Adrenal gland (tissue), 12 donors: ENCODE results near the gene NHERF2. TPM values are rescaled to one million over a fixed set of nuclear protein-coding genes. Genes with fewer than 3 reads are reported as not detected.
"Not testable (repeated sequence)": the region's sequence is repeated elsewhere in the genome, so short reads cannot be mapped to it uniquely, and the experiment has no call there.

ENCODE experiments used
- DNase-seq, 7 donors: peaks; one replicate each; pipeline ENCODE4 v3.0.0-alpha.2; 2019 to 2020
- H3K27ac ChIP-seq, 5 donors: fragments of 200-600 bp; sonication (generic) in 4 of 5; 1 replicate in 3 of 5; 2 replicates in 2 of 5; pipeline versions ENCODE4 v1.5.1 to v1.8.0; 2016 to 2020; ENCODE audit warnings: mild to moderate bottlenecking in 1 of 5
- H3K27me3 ChIP-seq: fragments of 200-600 bp; 2 replicates; pipeline ENCODE4 v1.8.0; 2021
- H3K36me3 ChIP-seq, 2 donors: fragments of 200-600 bp; replicated peaks in 1 of 2; 1 replicate in 1 of 2; 2 replicates in 1 of 2; pipeline versions ENCODE4 v1.5.1 to v1.8.0; 2018 to 2022
- H3K4me1 ChIP-seq, 2 donors: fragments of 200-600 bp; replicated peaks in 1 of 2; 1 replicate in 1 of 2; 2 replicates in 1 of 2; pipeline versions ENCODE4 v1.5.1 to v1.8.0; 2018 to 2021
- H3K4me3 ChIP-seq, 4 donors: fragments of 200-600 bp; sonication (generic) in 3 of 4; one replicate each; pipeline ENCODE4 v1.5.1; 2016 to 2018
- H3K9me3 ChIP-seq, 3 donors: fragments of 200-600 bp; sonication (generic) in 1 of 3; replicated peaks in 1 of 3; 1 replicate in 2 of 3; 2 replicates in 1 of 3; pipeline versions ENCODE4 v1.5.1 to v1.8.0; 2016 to 2021
- CTCF ChIP-seq, 6 experiments: fragments of 450-650 bp in 4 of 6; fragments of 200-600 bp in 2 of 6; sonication (generic) in 1 of 6; IDR thresholded peaks; 1 replicate in 5 of 6; 2 replicates in 1 of 6; pipeline versions ENCODE4 v1.5.1 to v1.8.0; 2016 to 2021; ENCODE audit warnings: antibody characterized with exemption in 6 of 6, mild to moderate bottlenecking in 2 of 6, moderate library complexity in 1 of 6
- POLR2A ChIP-seq, 2 donors: fragments of 450-650 bp; IDR thresholded peaks; one replicate each; pipeline ENCODE4 v1.6.1; 2017; ENCODE audit warnings: antibody characterized with exemption in 2 of 2, mild to moderate bottlenecking in 2 of 2, moderate library complexity in 1 of 2
- WGBS, 4 donors: extraction: QIAGEN DNeasy Blood & Tissue Kit in 2 of 4; methylation state at CpG; one replicate each; pipeline versions ENCODE4 v1.1.5 to v1.1.7; 2013 to 2017; 5-methylcytosine and 5-hydroxymethylcytosine counted together
- intact Hi-C, 2 donors: fragments of 100-400 bp; cut with DNase I; formaldehyde crosslinking; loops; one replicate each; pipeline versions ENCODE4 v1.14.1 to v1.15.0; 2022 to 2023
- polyA plus RNA-seq, 3 donors: library from polyadenylated mRNA; stranded (reverse); fragments of 200-250 nt in 2 of 3; fragments of 350-450 nt in 1 of 3; fragmentation: Illumina TruSeq in 1 of 3; extraction: RNeasy Lipid Tissue Mini Kit (QIAGEN cat#74804) in 1 of 3; gene quantifications; one replicate each; pipeline ENCODE4 v1.2.3, GENCODE V29; 2013 to 2014
- total RNA-seq, 9 donors: library from RNA; depleted of rRNA in 4 of 9; stranded (reverse); fragments of >200 nt in 4 of 9; fragments of 120-200 nt in 1 of 9; fragmentation: NEBNext Ultra II Directional in 1 of 9; extraction: Animal tissue kit (Norgen Biotek cat#: 25700) in 1 of 9; gene quantifications; one replicate each; pipeline versions ENCODE4 v1.1.0 to v1.2.4, GENCODE V29; 2013 to 2023
- donor health status: healthy with polysubstance abuse.
- donor health status: Bipolar disorder and iron deficiency.
- donor health status: DM: yes; HTN: yes; CAD: no.
- donor health status: DM: no; HTN: no; CAD: no.
- donor health status: DM: no; HTN: no; CAD: no.
- donor health status: DM: yes; HTN: yes; CAD: no.

Gene NHERF2
- total and polyA plus RNA-seq, 12 donors = 12.5 to 263 (median 67.7) TPM

GRCh38 chr16:2008009-2008526 lies 18.6 kb upstream of the NHERF2 start:
- H3K4me1 ChIP-seq = peaks cover 24 to 49% of the 10 kb centered on the region in 2 donors
- peak overlapping the region in 2 of 5 donors; percentile 37 to 77 for H3K27ac ChIP-seq
- no peak overlapping the region for H3K4me3 ChIP-seq
- no peaks in the 10 kb centered on the region for H3K9me3 ChIP-seq
- H3K36me3 ChIP-seq = peaks cover 0 to 4% of the 10 kb centered on the region in 2 donors
- TF ChIP-seq CTCF (IDR thresholded peaks at IDR 0.05) = no peak
- intact Hi-C loops = loop anchor here in 1 of 2 donors (5.0 kb wide), 1 partner anchor 144 kb away; no protein-coding TSS in a partner anchor
- no peaks in the 10 kb centered on the region for H3K27me3 ChIP-seq
- 39 to 53% (median 45%) methylated on average over 11 to 15 of the region's 15 CpGs for WGBS, 4 donors
- no peak for DNase-seq

- H3K9me3 ChIP-seq = no peaks in the 10 kb centered on the region
- peak overlapping the region in 4 of 5 donors; percentile 77 to 87 (median 83) for H3K27ac ChIP-seq
- WGBS, 4 donors = 1 to 2% (median 2%) methylated on average over 12 to 23 of the region's 23 CpGs
- H3K4me1 ChIP-seq = peaks cover 24 to 47% of the 10 kb centered on the region in 2 donors
- TF ChIP-seq POLR2A (IDR thresholded peaks at IDR 0.05) (peak in 1 of 2 donors; percentile 12), CTCF (IDR thresholded peaks at IDR 0.05) (no peak)
- DNase-seq = peak in 1 of 7 donors; percentile 61
- H3K4me3 ChIP-seq = peak overlapping the region; percentile 42 to 94 (median 84)
- intact Hi-C loops = loop anchor here in 1 of 2 donors (5.0 kb wide), 1 partner anchor 144 kb away; no protein-coding TSS in a partner anchor
- no peaks in the 10 kb centered on the region for H3K27me3 ChIP-seq
- no peaks in the 10 kb centered on the region for H3K36me3 ChIP-seq
Measured at GRCh38 chr16:2008631-2009163, 18.0 kb upstream of the NHERF2 start.

GRCh38 chr16:2009164-2009711 lies 17.5 kb upstream of the NHERF2 start:
- no peak for DNase-seq
- H3K9me3 ChIP-seq = no peaks in the 10 kb centered on the region
- peak overlapping the region in 4 of 5 donors; percentile 77 to 87 (median 83) for H3K27ac ChIP-seq
- H3K4me3 ChIP-seq = peak overlapping the region; percentile 42 to 94 (median 84)
- H3K36me3 ChIP-seq = no peaks in the 10 kb centered on the region
- TF ChIP-seq POLR2A (IDR thresholded peaks at IDR 0.05) (no peak), CTCF (IDR thresholded peaks at IDR 0.05) (peak in 1 of 6 experiments; percentile 2)
- H3K4me1 ChIP-seq = peaks cover 24 to 41% of the 10 kb centered on the region in 2 donors
- no peaks in the 10 kb centered on the region for H3K27me3 ChIP-seq
- intact Hi-C loops = loop anchor here in 1 of 2 donors (5.0 kb wide), 1 partner anchor 143 kb away; no protein-coding TSS in a partner anchor
- WGBS, 4 donors = 0 to 2% (median 0%) methylated on average over 5 to 55 of the region's 55 CpGs; no CpG with 5 or more reads in 1 of the 4 donors

GRCh38 chr16:2009791-2010510 lies 16.8 kb upstream of the NHERF2 start, which contains the start of gene ZNF598:
TSS of gene ZNF598 (minus strand) at chr16:2009821.
- Histone ChIP-seq H3K36me3 (no peaks in the 10 kb centered on the region), H3K9me3 (no peaks in the 10 kb centered on the region), H3K27me3 (no peaks in the 10 kb centered on the region), H3K4me3 (peak within 1 kb of the TSS; percentile 42 to 94 (median 84)), H3K4me1 (peaks cover 24 to 34% of the 10 kb centered on the region in 2 donors), H3K27ac (peak within 1 kb of the TSS; percentile 62 to 87 (median 84))
- TF ChIP-seq POLR2A (IDR thresholded peaks at IDR 0.05) (peak; percentile 78 to 87), CTCF (IDR thresholded peaks at IDR 0.05) (peak in 1 of 6 experiments; percentile 5)
- WGBS, 4 donors = 3 to 14% (median 5%) methylated on average over 7 to 52 of the region's 52 CpGs
- intact Hi-C loops = loop anchor here in 1 of 2 donors (5.0 kb wide), 1 partner anchor 142 kb away; no protein-coding TSS in a partner anchor
- DNase-seq = peak; percentile 75 to 85 (median 79)

- WGBS, 4 donors = 77 to 93% (median 86%) methylated on average over 9 of the region's 9 CpGs
- DNase-seq, H3K27me3 ChIP-seq, H3K9me3 ChIP-seq, H3K36me3 ChIP-seq, intact Hi-C loops, H3K27ac ChIP-seq, H3K4me3 ChIP-seq: not testable (repeated sequence)
- H3K4me1 ChIP-seq = peaks cover 24 to 27% of the 10 kb centered on the region in 2 donors
Measured at GRCh38 chr16:2011726-2012125, 15.0 kb upstream of the NHERF2 start.
